NCI-H1930 (cell line): ENCODE data around the gene NEURL3.
"Not testable (repeated sequence)": the region's sequence is repeated elsewhere in the genome, so short reads cannot be mapped to it uniquely, and the experiment has no call there.

Source experiments
- DNase-seq, 2 experiments: peaks; one replicate each; lab custom pipeline; 2025; lab: John Stamatoyannopoulos, UW

The NEURL3 gene

DNA sequence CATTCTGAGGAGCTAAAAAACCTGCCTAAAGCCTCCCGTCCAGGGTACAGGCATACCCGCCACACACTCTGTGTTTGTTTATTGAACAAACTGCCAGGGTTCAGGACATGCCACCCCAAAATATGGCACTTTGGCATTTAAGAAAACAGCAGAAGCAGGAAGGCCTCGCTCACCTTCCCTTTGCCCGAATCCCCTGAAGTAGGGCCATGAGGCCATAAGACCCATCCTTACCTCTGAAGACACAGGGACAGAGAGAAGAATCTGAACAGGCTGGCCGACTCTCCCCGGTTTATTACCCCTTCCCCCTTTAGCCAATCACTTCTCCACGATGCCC is 1.7 kb upstream of the NEURL3 start:
- DNase-seq: no peak

GRCh38 chr2:96506016-96506906 is 1.1 kb upstream of the NEURL3 start:
- DNase-seq: no peak

DNA sequence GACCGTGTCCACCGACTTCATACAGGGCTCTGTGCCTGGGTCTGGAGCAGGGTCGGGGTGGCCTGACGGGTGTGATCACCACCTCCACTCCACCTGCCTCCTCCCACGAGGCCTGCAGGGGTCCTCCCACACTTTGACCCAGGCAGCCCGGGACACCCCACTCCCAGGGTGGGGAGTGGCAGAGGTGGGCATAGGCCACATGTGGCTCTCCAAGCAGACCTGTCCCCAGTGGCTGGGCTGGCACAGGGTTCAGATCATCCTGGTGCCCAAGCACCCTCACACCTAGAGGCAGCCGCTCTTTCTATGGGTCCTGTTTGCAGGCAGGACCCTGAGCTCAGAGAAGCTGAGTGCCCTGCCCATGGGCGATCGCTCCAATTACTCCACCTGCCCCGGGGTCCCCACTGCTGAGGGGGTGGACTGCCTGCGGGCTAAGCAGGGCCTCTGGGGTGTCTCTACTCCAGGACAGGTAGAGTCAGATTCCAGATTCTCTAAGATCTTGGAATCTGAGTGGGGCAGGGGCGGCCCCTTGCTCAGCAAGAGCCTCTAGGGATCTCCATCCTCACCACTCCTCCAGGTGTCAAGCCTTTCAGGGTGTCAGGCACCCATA is 1.4 kb downstream of the NEURL3 start:
- no peak for DNase-seq

- no peak for DNase-seq
Observed at GRCh38 chr2:96502891-96503636, 2.1 kb downstream of the NEURL3 start.

DNA sequence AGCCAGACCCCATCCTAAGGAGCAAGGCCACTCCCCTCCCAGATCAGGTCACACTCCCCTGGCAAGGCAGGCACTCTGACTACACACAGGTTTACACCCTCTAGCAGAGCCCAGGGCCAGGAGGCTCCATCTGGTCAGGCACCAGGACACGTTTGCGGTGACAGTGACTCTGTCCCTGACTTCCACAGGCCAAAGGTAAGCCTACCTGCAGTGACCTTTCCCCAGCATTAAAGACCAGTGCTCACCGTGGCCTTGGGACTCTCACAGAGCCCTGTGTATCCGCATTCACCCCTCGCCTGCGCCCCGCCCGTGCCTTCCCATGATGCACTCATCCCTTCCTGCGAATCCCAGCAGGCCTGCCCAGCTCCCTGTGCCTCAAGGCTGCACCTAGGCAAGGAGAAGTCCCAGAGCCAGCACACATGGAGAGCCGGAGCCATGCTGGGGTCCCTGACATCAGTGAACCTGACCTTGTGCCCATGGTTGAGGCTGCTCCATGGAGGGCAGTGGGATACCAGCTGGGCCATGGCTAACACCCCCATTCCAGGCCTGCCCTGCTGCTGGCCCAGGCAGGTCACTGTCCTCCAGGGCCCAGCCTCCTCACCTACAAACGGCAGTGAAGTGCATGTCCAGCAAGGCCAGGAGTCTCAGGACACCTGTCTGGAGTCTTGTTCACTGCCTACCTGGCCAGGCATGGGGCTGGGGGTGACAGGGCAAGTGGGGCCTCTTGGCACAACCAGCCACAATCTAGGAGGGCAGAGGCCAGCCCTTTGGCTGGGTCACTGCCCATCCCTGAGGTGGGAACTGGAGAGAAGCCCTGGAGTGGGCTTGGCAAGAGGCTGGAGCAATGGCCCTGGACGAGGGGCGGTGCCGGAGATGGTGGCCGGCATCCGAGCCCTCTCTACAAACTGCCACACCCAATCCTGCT is 3.0 kb downstream of the NEURL3 start:
- no peak for DNase-seq

- DNase-seq: no peak
Observed at GRCh38 chr2:96501471-96501874, 3.7 kb downstream of the NEURL3 start.

GRCh38 chr2:96500385-96501066 is 4.6 kb downstream of the NEURL3 start:
- DNase-seq: no peak

GRCh38 chr2:96499061-96499960 is 5.8 kb downstream of the NEURL3 start:
- no peak for DNase-seq

- not testable (repeated sequence) for DNase-seq
Observed at GRCh38 chr2:96498611-96499010, 6.5 kb downstream of the NEURL3 start.

GRCh38 chr2:96498021-96498431 is 7.1 kb downstream of the NEURL3 start:
- DNase-seq: no peak

DNA sequence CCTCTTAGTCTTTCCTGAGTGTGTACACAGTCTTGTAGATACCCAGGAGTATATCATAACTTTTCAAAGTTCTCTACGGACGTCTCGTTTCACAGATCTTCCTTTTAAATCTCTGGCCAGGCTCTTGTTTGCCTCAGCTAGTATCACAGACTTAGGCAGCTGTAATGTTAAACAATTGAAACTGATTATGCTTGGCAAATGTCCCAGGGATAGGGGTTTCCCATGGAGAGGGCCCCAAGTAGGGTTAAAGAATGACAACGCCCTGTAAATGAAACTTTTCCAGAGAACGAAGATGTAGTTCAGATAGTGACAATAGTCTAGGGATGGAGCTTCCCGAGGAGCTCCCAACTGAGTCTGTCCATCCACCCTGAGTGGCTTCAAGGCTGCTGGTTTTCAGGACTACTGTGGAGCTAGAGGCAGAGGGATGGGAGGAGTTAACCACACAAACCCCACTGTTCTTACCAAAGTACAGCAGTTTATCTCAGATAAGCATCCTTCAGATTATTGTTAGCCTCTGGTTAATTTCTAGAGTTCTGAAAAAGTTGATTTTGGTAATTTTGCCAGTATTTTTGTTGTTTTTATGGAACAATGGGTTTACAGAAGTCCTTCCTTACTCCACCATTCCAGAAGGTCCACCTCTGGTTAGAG is 9.1 kb downstream of the NEURL3 start:
- DNase-seq: no peak

DNA sequence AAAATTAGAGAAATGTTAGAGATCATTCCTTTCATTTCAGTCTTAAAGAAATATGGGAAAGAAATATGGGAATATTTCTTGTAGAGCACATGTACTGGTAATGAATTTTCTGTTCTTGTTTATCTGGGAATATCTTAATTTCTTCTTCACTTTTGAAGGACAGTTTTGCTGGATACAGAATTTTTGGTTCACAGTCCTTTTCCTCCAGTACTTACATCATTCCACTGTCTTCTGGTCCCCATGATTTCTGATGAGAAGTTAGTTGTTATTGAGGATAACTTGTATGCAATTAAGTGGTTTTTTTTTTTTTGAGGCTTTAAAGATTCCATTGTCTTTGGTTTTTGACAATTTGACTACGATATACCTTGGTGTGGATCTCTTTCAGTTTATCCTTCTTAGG is 11.0 kb downstream of the NEURL3 start:
- DNase-seq: no peak

DNA sequence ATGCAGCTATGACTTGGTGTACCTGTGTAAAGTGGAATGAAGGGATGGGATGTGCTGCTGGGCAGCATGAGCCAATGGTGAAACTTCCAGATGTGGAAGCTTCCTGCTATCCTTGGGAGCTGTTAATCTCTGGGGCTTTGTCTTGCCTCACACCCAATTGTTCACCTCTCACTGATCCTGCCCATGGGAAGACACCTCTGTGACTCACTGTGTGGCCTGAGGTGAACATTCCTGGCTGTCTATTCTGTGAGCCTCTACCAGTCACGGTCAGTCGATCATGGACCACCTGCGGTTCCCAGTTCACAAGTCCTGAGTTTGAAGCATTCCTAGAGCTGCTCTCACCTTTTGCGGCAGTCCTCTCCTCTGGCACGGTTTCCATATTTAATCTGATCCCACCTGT is 12.1 kb downstream of the NEURL3 start:
- DNase-seq: no peak

GRCh38 chr2:96491860-96492497 is 13.2 kb downstream of the NEURL3 start:
- DNase-seq: no peak

- no peak for DNase-seq
Observed at GRCh38 chr2:96489663-96490062, 15.5 kb downstream of the NEURL3 start.

DNA sequence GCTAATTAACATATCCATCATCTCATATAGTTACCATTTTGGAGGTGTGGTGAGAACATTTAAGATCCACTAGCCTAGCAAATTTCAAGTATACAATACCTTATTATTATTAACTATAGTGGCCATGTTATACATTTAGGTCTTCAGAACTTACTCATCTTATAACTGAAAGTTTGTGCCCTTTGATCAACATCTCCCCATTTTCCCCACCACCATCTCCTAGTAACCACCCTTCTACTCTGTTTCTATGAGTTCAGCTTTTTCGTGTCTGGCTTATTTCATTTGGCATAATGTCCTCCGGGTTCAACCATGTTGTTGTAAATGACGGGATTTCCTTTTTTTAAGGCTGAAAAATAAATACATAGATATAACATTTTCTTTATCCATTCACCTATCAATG is 15.9 kb downstream of the NEURL3 start:
- no peak for DNase-seq

- no peak for DNase-seq
Observed at GRCh38 chr2:96486696-96487095, 18.5 kb downstream of the NEURL3 start.

GRCh38 chr2:96485751-96486651 is 19.2 kb downstream of the NEURL3 start:
- DNase-seq: no peak
